Fibroblast of pulmonary artery (primary cell): ENCODE results near the gene CHID1.

Experiments used
- DNase-seq: peaks from one replicate; pipeline ENCODE4 v3.0.0-alpha.2; 2010; ENCODE audit warnings: low read depth
- H3K4me3 ChIP-seq: replicated peaks from 2 replicates; pipeline ENCODE4 v1.5.1; 2011; ENCODE audit warnings: low read depth, mild to moderate bottlenecking, control low read depth, low read length, moderate library complexity
- TF ChIP-seq, protein P1 (sequence below): IDR thresholded peaks from 2 replicates; pipeline ENCODE4 v1.5.1; 2011; ENCODE audit warnings: mild to moderate bottlenecking, control low read depth, low read length, inconsistent platforms; ENCODE audit errors: missing control alignments

The CHID1 gene

DNA sequence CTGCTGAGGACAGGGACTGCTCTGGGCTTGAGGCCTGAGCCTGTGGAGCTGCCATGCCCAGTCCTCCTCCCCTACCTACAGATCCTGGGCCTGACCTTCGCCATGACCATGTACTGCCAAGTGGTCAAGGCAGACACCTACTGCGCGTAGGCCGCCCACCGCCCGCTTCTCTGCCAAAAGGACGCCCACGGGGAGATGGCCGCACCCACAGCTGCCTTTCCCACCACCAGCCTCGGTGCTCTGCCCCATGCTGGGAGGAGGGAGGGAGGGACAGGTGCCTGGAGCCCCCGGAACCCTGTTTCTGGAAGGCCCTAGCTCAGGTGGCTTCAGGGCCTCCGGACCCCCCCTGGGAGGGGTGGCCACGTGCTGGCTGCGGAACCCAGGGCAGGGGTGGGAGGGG lies 44.1 kb downstream of the CHID1 start:
- TF ChIP-seq, protein P1, sequence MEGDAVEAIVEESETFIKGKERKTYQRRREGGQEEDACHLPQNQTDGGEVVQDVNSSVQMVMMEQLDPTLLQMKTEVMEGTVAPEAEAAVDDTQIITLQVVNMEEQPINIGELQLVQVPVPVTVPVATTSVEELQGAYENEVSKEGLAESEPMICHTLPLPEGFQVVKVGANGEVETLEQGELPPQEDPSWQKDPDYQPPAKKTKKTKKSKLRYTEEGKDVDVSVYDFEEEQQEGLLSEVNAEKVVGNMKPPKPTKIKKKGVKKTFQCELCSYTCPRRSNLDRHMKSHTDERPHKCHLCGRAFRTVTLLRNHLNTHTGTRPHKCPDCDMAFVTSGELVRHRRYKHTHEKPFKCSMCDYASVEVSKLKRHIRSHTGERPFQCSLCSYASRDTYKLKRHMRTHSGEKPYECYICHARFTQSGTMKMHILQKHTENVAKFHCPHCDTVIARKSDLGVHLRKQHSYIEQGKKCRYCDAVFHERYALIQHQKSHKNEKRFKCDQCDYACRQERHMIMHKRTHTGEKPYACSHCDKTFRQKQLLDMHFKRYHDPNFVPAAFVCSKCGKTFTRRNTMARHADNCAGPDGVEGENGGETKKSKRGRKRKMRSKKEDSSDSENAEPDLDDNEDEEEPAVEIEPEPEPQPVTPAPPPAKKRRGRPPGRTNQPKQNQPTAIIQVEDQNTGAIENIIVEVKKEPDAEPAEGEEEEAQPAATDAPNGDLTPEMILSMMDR, result no peak
- no peak overlapping the region for H3K4me3 ChIP-seq
- DNase-seq, result no peak

DNA sequence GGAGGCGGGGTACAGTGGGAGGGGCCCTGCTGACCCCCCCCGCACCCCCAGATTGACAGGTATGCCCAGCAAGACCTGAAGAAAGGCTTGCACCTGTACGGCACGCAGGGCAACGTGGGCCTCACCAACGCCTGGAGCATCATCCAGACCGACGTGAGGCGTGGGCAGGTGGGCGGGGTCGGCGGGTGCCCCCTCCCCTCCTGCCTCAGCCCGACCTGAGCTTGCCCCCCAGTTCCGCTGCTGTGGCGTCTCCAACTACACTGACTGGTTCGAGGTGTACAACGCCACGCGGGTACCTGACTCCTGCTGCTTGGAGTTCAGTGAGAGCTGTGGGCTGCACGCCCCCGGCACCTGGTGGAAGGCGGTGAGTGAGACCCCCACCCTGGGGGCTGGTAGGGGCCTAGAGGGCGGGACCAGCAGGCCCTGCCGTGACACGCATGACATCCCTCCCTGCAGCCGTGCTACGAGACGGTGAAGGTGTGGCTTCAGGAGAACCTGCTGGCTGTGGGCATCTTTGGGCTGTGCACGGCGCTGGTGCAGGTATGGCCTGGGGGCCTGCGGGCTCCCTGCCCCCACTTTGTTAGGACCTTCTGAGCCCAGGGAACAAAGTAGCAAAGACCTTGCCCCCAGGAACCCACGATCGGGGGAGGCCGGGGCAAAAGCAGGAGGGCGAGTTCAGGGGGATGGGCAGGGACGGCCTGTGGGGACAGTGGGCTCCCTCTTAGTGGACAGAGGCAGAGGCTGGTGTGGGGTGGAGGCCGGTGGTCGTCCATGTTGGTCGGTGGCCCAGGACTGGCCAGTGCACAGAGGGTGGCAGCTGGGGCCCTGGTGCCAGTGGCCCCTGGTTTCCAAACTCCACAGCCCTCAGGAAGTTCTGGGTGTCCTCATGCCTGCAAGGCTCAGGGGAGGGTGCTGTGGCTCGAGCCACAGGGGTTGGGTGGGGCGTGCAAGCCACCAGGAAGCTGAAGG lies 44.9 kb downstream of the CHID1 start:
- no peak for DNase-seq
- no peak overlapping the region for H3K4me3 ChIP-seq
- TF ChIP-seq, protein P1, result no peak

DNA sequence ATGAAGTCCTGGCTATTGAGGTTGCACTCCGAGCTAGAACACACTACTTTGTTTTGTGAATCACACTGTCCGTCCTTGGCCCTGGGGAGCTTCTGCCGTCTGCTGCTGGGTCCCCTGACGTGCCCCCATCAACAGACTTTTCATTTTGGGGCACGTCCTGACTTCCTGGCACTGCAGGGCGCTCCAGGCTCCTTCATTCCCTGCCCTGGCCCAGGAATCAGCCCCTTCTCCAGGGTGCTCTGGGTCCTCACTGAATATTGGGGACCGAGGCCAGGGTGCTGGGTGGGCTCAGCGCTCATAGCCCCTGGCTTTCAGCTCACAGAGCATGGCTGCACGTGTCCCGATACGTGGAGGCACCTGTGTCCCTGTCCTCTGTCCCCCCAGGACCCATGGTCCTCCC lies 45.7 kb downstream of the CHID1 start:
- no peak for DNase-seq
- no peak overlapping the region for H3K4me3 ChIP-seq
- TF ChIP-seq, protein P1, result no peak

DNA sequence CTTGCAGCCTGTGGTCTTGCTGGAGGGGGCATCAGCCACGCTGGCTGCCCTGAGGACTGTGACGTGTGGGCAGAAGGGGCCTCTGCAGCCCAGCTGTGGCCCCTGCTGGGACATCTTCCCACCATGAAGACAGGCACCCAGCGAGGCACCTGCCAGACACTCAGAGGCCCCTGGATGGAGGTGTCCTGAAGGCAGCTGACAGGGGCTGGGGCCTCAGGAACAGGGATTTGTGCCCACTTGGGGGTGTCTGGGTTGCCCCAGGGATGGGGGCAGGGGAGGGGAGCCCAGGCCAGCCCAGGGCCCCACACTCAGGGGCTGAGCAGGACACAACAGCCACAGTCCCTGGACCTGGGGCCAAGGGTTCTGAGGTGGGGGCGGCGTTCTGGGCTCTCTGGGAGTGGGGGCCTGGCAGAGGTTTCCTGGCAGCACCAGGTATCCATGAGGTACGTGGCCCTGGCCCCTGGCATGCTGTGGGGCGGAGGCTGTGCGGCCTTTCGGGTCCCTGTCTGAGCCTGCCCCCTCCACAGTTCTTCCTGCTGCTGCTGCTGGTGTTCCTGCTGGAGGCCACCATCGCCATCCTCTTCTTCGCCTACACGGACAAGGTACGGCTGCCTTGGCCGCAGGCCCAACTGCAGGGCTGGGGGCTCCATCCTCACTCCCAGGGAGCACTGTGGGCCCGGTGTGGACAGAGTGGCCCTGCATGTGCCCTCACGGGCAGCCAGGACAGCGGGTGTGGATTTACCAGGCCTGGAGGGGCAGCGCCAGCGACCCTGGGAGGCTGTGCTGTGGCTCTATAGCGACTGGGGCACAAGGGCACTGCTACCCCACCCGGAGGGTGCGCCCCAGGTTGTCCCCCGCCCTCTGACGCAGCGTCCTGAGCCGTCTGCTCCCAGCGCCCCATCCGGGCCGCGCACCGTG lies 46.4 kb downstream of the CHID1 start:
- no peak for DNase-seq
- TF ChIP-seq, protein P1, result no peak

DNA sequence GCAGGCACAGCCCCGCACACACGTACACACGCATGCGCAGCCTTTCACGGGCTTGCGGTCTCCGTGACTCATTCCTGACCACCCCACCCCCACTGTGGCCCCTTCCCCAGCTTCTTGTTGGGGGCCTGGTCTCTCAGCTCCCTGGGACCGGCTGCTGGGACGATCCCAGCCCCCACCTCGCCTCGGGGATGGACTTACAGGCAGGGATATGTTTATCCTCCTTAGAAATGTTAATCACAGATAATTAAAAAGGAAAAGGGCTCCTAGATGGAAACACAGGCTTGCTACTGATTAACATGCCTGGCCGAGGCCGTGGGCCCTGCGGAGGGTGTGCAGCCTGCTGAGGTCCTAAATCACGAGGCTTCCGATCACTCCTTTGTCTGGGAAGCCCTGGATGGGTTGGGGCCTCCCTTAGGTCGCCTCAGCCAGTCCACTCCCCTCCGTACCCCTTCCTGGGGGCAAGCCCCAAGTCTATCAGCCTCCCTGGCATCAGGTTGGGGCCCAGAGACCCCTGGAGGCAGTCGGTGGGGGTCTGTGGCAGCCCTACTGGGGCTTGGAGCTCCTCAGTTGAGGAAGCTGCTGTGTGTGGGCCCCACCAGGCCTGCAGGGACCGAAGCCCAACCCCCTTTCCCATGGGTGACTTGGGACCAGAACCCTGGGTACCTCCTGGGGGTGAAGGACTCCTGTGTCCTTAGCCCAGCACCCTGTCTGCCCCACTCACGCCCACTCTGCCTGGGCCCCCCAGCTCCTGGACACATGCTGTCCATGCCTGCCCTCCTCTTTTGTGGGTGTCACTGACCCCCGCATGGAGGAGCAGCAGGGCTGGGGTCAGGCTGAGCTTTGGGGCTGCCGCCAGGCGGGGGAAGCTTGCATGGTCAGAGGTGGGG lies 47.3 kb downstream of the CHID1 start:
- no peak overlapping the region for H3K4me3 ChIP-seq
- no peak for DNase-seq
- TF ChIP-seq, protein P1, result no peak

More for the DNA sequence above, 46.4 kb downstream of the CHID1 start:
- no peak overlapping the region for H3K4me3 ChIP-seq

DNA sequence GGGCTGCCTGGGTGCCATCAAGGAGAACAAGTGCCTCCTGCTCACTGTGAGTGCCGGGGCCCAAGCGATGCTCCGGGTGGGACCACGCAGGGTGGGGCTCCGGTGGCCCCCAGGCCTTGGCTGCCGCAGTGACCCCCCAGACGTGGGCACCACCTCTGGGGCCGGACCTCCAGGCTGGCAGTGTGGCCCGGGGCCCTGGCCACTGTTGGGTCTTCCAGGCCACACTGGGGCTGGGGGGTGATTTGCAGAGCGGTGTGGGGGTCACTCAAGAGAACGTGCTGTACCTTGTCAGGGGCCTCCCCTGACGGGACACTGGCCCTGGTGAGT lies 48.0 kb downstream of the CHID1 start:
- no peak for DNase-seq
- no peak overlapping the region for H3K4me3 ChIP-seq
- TF ChIP-seq, protein P1, result no peak
